ENCODE data around the gene RAB39A. TPM values are rescaled to one million over a fixed set of nuclear protein-coding genes. Genes with fewer than 3 reads are reported as not detected.

Gene RAB39A
- total RNA-seq, 5 donors from 2014 or later (not counting 1 experiment from before 2014, with no cell fraction given): 0.13 TPM; not detected in 4

DNA sequence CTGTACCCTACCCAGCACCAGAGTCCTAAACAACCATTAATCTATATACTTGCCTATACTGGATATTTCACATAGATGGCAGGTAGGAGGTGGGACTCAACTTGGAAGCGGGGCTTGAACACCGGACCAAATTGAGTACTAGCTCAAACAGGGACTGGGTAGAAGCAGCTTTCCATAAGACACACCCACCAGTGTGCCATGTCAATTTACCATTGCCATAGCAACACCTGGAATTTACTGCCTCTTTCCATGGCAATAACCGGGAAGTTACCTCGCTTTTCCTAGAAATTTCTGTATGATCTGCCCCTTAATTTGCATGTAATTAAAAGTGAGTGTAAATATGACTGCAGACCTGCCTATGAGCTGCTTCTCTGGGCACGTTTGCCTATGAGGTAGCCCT lies 41.8 kb downstream of the RAB39A start:
- H3K27ac ChIP-seq (ENCODE audit: low read length): no peak overlapping the region
- H3K9me3 ChIP-seq: no peaks in the 10 kb centered on the region
- no peak overlapping the region for H3K4me3 ChIP-seq (ENCODE audit: control insufficient read depth in 1 of 2, extremely low read depth in 1 of 2, low read length in 1 of 2)
- ATAC-seq (replicated peaks in 1 of 4) (no peak), DNase-seq (no peak)
- Mint-ChIP-seq H3K4me3 (no peak overlapping the region), H3K4me1 (no peaks in the 10 kb centered on the region), H3K27me3 (peaks cover 0 to 4% of the 10 kb centered on the region in 2 donors), H3K27ac (no peak overlapping the region), H3K36me3 (no peaks in the 10 kb centered on the region), H3K9me3 (no peaks in the 10 kb centered on the region)
- H3K4me1 ChIP-seq (ENCODE audit: control insufficient read depth in 1 of 2, extremely low read depth in 1 of 2, insufficient read depth in 2 of 2, low read length in 2 of 2): no peaks in the 10 kb centered on the region
- POLR2A ChIA-PET: interaction anchor here in 1 of 2 donors (0.6 kb wide), 1 partner anchor 19 kb away, joined by 4 read pairs; no protein-coding TSS in a partner anchor
- CTCF ChIA-PET: interaction anchor here (0.6 kb wide), 2 partner anchors 161 to 362 kb away, joined by 3 read pairs; no protein-coding TSS in a partner anchor
- H3K36me3 ChIP-seq (ENCODE audit: control insufficient read depth in 2 of 2, extremely low read depth in 1 of 2, insufficient read depth in 1 of 2, low read length in 1 of 2): no peaks in the 10 kb centered on the region
- peaks cover 0 to 7% of the 10 kb centered on the region in 2 experiments for H3K27me3 ChIP-seq (replicated peaks in 1 of 2; ENCODE audit: control insufficient read depth in 2 of 2, extremely low read depth in 1 of 2, insufficient read depth in 2 of 2, low read length in 1 of 2)
- no CpG with 5 or more reads among the region's 5 CpGs for WGBS (ENCODE audit: insufficient coverage)

DNA sequence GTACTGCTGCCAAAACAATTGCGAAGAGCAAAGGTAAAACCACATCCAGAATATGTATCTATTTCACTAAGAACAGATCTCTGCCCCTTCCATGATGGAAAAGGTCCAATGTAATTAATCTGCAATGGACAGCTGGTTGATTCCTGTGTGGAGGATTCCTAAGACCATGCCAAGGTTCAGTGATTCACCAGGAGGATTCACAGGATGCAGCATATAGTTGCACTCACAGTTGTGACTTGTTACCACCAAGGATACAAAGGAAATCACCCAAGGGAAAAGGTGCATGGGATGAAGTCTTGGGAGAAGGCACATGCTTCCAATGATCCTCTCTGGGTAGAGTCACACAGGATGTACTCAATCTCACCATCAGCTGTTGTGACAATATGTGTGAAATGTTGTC lies 45.4 kb downstream of the RAB39A start:
- H3K27me3 Mint-ChIP-seq: peaks cover 0 to 7% of the 10 kb centered on the region in 2 donors
- H3K27ac Mint-ChIP-seq: no peak overlapping the region
- no peaks in the 10 kb centered on the region for H3K9me3 Mint-ChIP-seq
- ChIA-PET POLR2A (no interaction called here), CTCF (no interaction called here)
- WGBS (ENCODE audit: insufficient coverage): no CpG with 5 or more reads among the region's 1 CpG
- H3K9me3 ChIP-seq: no peaks in the 10 kb centered on the region
- no peak overlapping the region for H3K27ac ChIP-seq (ENCODE audit: low read length)
- H3K27me3 ChIP-seq (replicated peaks in 1 of 2; ENCODE audit: control insufficient read depth in 2 of 2, extremely low read depth in 1 of 2, insufficient read depth in 2 of 2, low read length in 1 of 2): peaks cover 0 to 7% of the 10 kb centered on the region in 2 experiments
- DNase-seq (no peak), ATAC-seq (replicated peaks in 1 of 4) (no peak)
- H3K4me1 Mint-ChIP-seq: no peaks in the 10 kb centered on the region
- H3K4me3 Mint-ChIP-seq: no peak overlapping the region
- H3K36me3 ChIP-seq (ENCODE audit: control insufficient read depth in 2 of 2, extremely low read depth in 1 of 2, insufficient read depth in 1 of 2, low read length in 1 of 2): no peaks in the 10 kb centered on the region
- H3K4me1 ChIP-seq (ENCODE audit: control insufficient read depth in 1 of 2, extremely low read depth in 1 of 2, insufficient read depth in 2 of 2, low read length in 2 of 2): no peaks in the 10 kb centered on the region
- no peak overlapping the region for H3K4me3 ChIP-seq (ENCODE audit: control insufficient read depth in 1 of 2, extremely low read depth in 1 of 2, low read length in 1 of 2)
- no peaks in the 10 kb centered on the region for H3K36me3 Mint-ChIP-seq

DNA sequence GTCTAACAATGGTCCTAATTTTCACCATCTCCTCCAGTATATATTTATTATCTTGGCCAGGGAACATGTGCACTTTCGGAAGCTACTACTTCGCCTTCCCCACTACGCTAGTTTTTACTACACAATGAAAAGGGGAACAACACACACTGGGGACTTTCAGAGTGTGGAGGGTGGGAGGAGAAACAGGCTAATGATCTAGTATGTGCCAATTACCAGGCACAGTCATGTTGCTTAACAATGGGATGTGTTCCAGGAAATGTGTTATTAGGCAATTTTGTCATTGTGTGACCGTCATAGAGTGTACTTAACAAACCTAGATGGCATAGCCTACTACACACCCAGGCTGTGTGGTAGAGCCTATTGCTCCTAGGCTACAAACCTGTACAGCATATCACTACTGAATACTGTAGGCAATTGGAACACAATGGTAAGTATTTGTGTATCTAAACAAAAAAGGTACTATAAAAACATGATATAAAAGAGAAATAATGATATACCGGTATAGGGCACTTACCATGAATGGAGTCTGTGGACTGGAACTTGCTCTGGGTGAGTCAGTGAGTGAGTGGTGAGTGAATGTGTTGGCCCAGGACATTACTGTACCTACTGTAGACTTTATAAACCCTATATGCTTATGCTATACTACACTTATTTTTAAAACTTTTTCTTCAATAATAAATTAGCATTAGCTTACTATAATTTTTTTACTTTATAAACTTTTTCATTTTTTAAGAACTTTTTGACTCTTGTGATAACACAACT lies 60.3 kb downstream of the RAB39A start:
- H3K27me3 ChIP-seq (replicated peaks in 1 of 2; ENCODE audit: control insufficient read depth in 2 of 2, extremely low read depth in 1 of 2, insufficient read depth in 2 of 2, low read length in 1 of 2): peaks cover 0 to 8% of the 10 kb centered on the region in 2 experiments
- peaks cover 11 to 15% of the 10 kb centered on the region in 2 donors for H3K27me3 Mint-ChIP-seq
- no peaks in the 10 kb centered on the region for H3K4me1 ChIP-seq (ENCODE audit: control insufficient read depth in 1 of 2, extremely low read depth in 1 of 2, insufficient read depth in 2 of 2, low read length in 2 of 2)
- H3K4me3 ChIP-seq (ENCODE audit: control insufficient read depth in 1 of 2, extremely low read depth in 1 of 2, low read length in 1 of 2): no peak overlapping the region
- no peaks in the 10 kb centered on the region for H3K9me3 ChIP-seq
- no CpG with 5 or more reads among the region's 5 CpGs for WGBS (ENCODE audit: insufficient coverage)
- no peak overlapping the region for H3K27ac Mint-ChIP-seq
- H3K4me3 Mint-ChIP-seq: no peak overlapping the region
- DNase-seq (no peak), ATAC-seq (replicated peaks in 1 of 4) (no peak)
- no peaks in the 10 kb centered on the region for H3K4me1 Mint-ChIP-seq
- no peaks in the 10 kb centered on the region for H3K9me3 Mint-ChIP-seq
- H3K36me3 ChIP-seq (ENCODE audit: control insufficient read depth in 2 of 2, extremely low read depth in 1 of 2, insufficient read depth in 1 of 2, low read length in 1 of 2): no peaks in the 10 kb centered on the region
- no peaks in the 10 kb centered on the region for H3K36me3 Mint-ChIP-seq
- H3K27ac ChIP-seq (ENCODE audit: low read length): no peak overlapping the region
- ChIA-PET CTCF (interaction anchor here (0.6 to 1.4 kb wide), 3 partner anchors 10 to 38 kb away, joined by 3 to 5 read pairs (median 3); no protein-coding TSS in a partner anchor), POLR2A (interaction anchor here in 1 of 2 donors (0.6 kb wide), 2 partner anchors 19 to 282 kb away, joined by 4 read pairs; no protein-coding TSS in a partner anchor)

DNA sequence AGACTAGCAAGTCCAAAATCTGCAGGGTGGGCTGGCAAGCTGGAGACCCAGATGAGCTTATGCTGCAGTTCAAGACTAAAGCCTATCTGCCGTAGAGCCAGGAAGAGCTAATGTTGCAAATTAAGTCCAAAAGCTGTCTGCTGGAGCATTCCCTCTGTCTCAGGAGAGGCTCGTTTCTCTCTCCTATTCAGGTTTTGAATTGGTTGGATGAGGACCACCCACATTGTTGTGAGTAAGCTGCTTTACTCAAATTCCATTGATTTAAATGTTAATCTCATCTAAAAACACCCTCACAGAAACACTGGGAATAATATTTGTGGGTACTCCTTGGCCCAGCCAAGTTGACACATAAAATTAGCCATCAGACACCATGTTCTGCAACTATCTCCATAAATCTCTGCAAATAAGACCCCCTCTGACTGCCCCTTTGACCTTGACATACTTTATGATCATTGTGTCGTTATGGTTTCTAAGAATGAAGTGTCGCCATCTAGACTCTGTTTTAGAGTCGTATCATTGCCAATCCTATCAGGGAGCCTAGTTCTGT lies 63.7 kb downstream of the RAB39A start:
- ATAC-seq (replicated peaks in 1 of 4) (no peak), DNase-seq (no peak)
- POLR2A ChIA-PET: no interaction called here
- Mint-ChIP-seq H3K36me3 (no peaks in the 10 kb centered on the region), H3K27me3 (peaks cover 19% of the 10 kb centered on the region in 2 donors), H3K9me3 (no peaks in the 10 kb centered on the region), H3K4me1 (no peaks in the 10 kb centered on the region), H3K4me3 (no peak overlapping the region), H3K27ac (no peak overlapping the region)
- Histone ChIP-seq H3K4me1 (ENCODE audit: control insufficient read depth in 1 of 2, extremely low read depth in 1 of 2, insufficient read depth in 2 of 2, low read length in 2 of 2) (no peaks in the 10 kb centered on the region), H3K27ac (ENCODE audit: low read length) (no peak overlapping the region), H3K27me3 (replicated peaks in 1 of 2; ENCODE audit: control insufficient read depth in 2 of 2, extremely low read depth in 1 of 2, insufficient read depth in 2 of 2, low read length in 1 of 2) (peaks cover 0 to 13% of the 10 kb centered on the region in 2 experiments), H3K4me3 (ENCODE audit: control insufficient read depth in 1 of 2, extremely low read depth in 1 of 2, low read length in 1 of 2) (no peak overlapping the region), H3K36me3 (ENCODE audit: control insufficient read depth in 2 of 2, extremely low read depth in 1 of 2, insufficient read depth in 1 of 2, low read length in 1 of 2) (no peaks in the 10 kb centered on the region), H3K9me3 (no peaks in the 10 kb centered on the region)
- CTCF ChIA-PET: no interaction called here
- 88% methylated on average over 4 of the region's 5 CpGs for WGBS (ENCODE audit: insufficient coverage)

DNA sequence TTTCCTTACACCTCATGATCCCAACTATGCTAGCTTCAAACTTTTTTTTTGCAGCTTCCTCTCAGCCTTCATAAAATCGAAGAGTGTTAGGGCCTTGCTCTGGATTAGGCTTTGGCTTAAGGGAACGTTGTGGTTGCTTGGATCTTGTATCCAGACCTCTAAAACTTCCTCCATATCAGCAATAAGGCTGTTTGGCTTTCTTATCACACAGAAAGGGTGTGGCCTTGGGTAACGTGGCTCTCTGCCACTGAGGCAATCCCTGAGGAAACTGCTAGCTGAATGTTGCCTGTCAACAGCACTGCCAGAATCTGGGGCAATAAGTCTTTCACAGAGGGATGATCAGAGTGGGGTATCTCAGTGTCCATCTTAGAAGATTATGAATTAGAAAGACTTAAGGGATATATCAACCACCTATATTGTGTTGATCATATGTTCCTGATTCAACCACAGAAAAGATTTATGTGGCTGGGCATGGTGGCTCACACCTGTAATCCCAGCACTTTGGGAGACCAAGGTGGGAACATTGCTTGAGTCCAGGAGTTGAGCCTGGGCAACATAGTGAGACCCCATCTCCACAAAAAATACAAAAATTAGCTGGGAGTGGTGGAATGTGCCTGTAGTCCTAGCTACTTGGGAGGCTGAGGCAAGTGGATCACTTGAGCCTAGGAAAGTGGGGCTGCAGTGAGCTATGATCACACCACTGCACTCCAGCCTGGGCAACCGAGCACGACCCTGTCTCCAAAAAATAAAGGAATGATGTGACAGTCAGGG lies 67.9 kb downstream of the RAB39A start:
- CTCF ChIA-PET: interaction anchor here in 1 of 2 donors (0.6 to 1.0 kb wide), 2 partner anchors 11 to 498 kb away, joined by 3 read pairs; no protein-coding TSS in a partner anchor
- no peak overlapping the region for H3K27ac Mint-ChIP-seq

DNA sequence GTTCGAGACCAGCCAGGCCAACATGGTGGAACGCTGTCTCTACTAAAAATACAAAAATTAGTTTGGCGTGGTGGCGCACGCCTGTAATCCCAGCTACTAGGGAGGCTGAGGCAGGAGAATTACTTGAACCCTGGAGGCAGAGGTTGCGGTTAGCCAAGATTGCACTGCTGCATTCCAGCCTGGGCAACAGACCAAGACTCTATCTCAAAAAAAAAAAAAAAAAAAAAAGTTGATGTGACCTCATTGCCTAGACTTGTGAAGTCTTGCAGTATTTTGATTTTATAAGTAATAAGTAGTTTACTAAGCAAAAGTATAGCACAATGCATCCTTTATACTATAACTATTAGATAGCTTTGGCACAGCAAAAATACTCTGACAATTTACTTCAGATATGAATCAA lies 70.5 kb downstream of the RAB39A start:
- no peak overlapping the region for H3K27ac Mint-ChIP-seq
- 100% methylated on average over 3 of the region's 6 CpGs for WGBS (ENCODE audit: insufficient coverage)
- no peak overlapping the region for H3K4me3 Mint-ChIP-seq
- peaks cover 4 to 13% of the 10 kb centered on the region in 2 donors for H3K27me3 Mint-ChIP-seq
- Histone ChIP-seq H3K4me3 (ENCODE audit: control insufficient read depth in 1 of 2, extremely low read depth in 1 of 2, low read length in 1 of 2) (no peak overlapping the region), H3K27ac (ENCODE audit: low read length) (no peak overlapping the region), H3K9me3 (no peaks in the 10 kb centered on the region), H3K4me1 (ENCODE audit: control insufficient read depth in 1 of 2, extremely low read depth in 1 of 2, insufficient read depth in 2 of 2, low read length in 2 of 2) (no peaks in the 10 kb centered on the region), H3K27me3 (replicated peaks in 1 of 2; ENCODE audit: control insufficient read depth in 2 of 2, extremely low read depth in 1 of 2, insufficient read depth in 2 of 2, low read length in 1 of 2) (peaks cover 0 to 11% of the 10 kb centered on the region in 2 experiments), H3K36me3 (ENCODE audit: control insufficient read depth in 2 of 2, extremely low read depth in 1 of 2, insufficient read depth in 1 of 2, low read length in 1 of 2) (no peaks in the 10 kb centered on the region)
- ChIA-PET POLR2A (no interaction called here), CTCF (interaction anchor here in 1 of 2 donors (0.5 to 0.7 kb wide), 3 partner anchors 15 to 135 kb away, joined by 3 to 7 read pairs (median 4); no protein-coding TSS in a partner anchor)
- peaks cover 0 to 6% (median 2%) of the 10 kb centered on the region in 3 donors for H3K4me1 Mint-ChIP-seq
- no peaks in the 10 kb centered on the region for H3K36me3 Mint-ChIP-seq
- DNase-seq: no peak
- no peaks in the 10 kb centered on the region for H3K9me3 Mint-ChIP-seq
- ATAC-seq (replicated peaks in 1 of 4): no peak

More for the DNA sequence above, 67.9 kb downstream of the RAB39A start:
- DNase-seq (no peak), ATAC-seq (replicated peaks in 1 of 4) (no peak)
- Histone ChIP-seq H3K4me3 (ENCODE audit: control insufficient read depth in 1 of 2, extremely low read depth in 1 of 2, low read length in 1 of 2) (no peak overlapping the region), H3K9me3 (no peaks in the 10 kb centered on the region), H3K36me3 (ENCODE audit: control insufficient read depth in 2 of 2, extremely low read depth in 1 of 2, insufficient read depth in 1 of 2, low read length in 1 of 2) (no peaks in the 10 kb centered on the region), H3K4me1 (ENCODE audit: control insufficient read depth in 1 of 2, extremely low read depth in 1 of 2, insufficient read depth in 2 of 2, low read length in 2 of 2) (no peaks in the 10 kb centered on the region), H3K27ac (ENCODE audit: low read length) (no peak overlapping the region), H3K27me3 (replicated peaks in 1 of 2; ENCODE audit: control insufficient read depth in 2 of 2, extremely low read depth in 1 of 2, insufficient read depth in 2 of 2, low read length in 1 of 2) (peaks cover 0 to 19% of the 10 kb centered on the region in 2 experiments)
- H3K4me3 Mint-ChIP-seq: no peak overlapping the region
- H3K4me1 Mint-ChIP-seq: peaks cover 0 to 6% (median 2%) of the 10 kb centered on the region in 3 donors
- WGBS (ENCODE audit: insufficient coverage): no CpG with 5 or more reads among the region's 5 CpGs
- H3K27me3 Mint-ChIP-seq: peaks cover 15 to 24% of the 10 kb centered on the region in 2 donors
- H3K9me3 Mint-ChIP-seq: no peaks in the 10 kb centered on the region
- POLR2A ChIA-PET: no interaction called here
- no peaks in the 10 kb centered on the region for H3K36me3 Mint-ChIP-seq

All from T-cell (primary cell).